ENCODE results near the gene FBXO3. TPM values are rescaled to one million over a fixed set of nuclear protein-coding genes. Genes with fewer than 3 reads are reported as not detected.
"Not testable (repeated sequence)": the region's sequence is repeated elsewhere in the genome, so short reads cannot be mapped to it uniquely, and the experiment has no call there.

FBXO3 gene
- total RNA-seq, 2 experiments from 2014 or later, result 10.1 to 13.2 TPM

- no peaks in the 10 kb centered on the region for H3K9me3 Mint-ChIP-seq
- peaks cover 14% of the 10 kb centered on the region for H3K36me3 Mint-ChIP-seq
- DNase-seq, result no peak
- peaks cover 4% of the 10 kb centered on the region for H3K27me3 Mint-ChIP-seq
- peaks cover 24% of the 10 kb centered on the region for H3K4me1 Mint-ChIP-seq
- no peak overlapping the region for H3K4me3 Mint-ChIP-seq
- no peak overlapping the region for H3K27ac Mint-ChIP-seq
Measured at GRCh38 chr11:33723238-33723881, 51.0 kb downstream of the FBXO3 start.

- Mint-ChIP-seq H3K9me3 (no peaks in the 10 kb centered on the region), H3K27ac (no peak overlapping the region), H3K4me1 (peaks cover 23% of the 10 kb centered on the region), H3K4me3 (no peak overlapping the region), H3K36me3 (peaks cover 11% of the 10 kb centered on the region), H3K27me3 (no peaks in the 10 kb centered on the region)
- peak; percentile 41 for DNase-seq
Measured at GRCh38 chr11:33722590-33723234, 51.6 kb downstream of the FBXO3 start.

DNA sequence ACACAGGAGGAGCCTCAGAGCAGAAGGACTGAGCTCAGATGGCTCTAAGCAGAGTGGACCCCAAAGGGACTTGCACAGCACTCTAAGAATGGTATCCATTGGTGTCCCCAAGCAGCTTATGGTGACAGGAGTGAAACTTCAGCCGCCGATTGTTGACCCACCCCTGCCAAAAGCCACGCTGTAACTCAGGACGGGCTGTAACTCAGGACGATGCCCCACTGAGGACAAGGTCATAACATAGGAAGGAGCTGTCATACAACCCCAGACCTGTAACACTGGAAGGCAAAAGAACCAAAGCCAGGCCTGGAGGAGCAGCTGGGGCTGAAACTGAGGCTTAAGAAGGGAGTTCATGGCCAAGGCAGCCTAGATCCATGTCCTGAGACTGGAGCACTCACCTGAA is 52.3 kb downstream of the FBXO3 start:
- Mint-ChIP-seq H3K27me3 (no peaks in the 10 kb centered on the region), H3K9me3 (no peaks in the 10 kb centered on the region), H3K4me1 (peaks cover 21% of the 10 kb centered on the region), H3K4me3 (no peak overlapping the region), H3K36me3 (peaks cover 11% of the 10 kb centered on the region), H3K27ac (no peak overlapping the region)
- no peak for DNase-seq

DNA sequence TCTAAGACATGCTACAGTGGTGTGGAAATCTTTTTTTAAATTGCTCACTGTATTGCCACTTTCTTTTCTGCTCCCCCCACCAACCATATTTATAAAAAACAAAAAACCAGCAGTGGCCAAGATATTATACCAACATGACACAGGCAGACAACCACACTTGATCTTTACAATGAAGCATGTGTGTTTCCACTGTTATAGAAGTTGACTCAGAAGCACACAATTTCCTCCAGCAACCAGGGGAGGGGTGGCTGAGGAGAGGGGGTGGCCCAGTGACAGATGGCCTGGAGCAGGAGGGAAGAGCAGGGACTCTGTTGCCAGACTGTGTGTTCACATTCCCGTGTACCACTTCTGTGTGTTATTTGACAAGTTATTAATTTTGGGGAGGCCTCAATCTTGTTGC is 52.9 kb downstream of the FBXO3 start:
- DNase-seq, result no peak
- H3K27ac Mint-ChIP-seq, result no peak overlapping the region
- H3K4me3 Mint-ChIP-seq, result no peak overlapping the region
- H3K27me3 Mint-ChIP-seq, result no peaks in the 10 kb centered on the region
- peaks cover 11% of the 10 kb centered on the region for H3K36me3 Mint-ChIP-seq
- peaks cover 21% of the 10 kb centered on the region for H3K4me1 Mint-ChIP-seq
- no peaks in the 10 kb centered on the region for H3K9me3 Mint-ChIP-seq

GRCh38 chr11:33719587-33719986 is 54.7 kb downstream of the FBXO3 start:
- no peak overlapping the region for H3K27ac Mint-ChIP-seq
- H3K9me3 Mint-ChIP-seq, result no peaks in the 10 kb centered on the region
- no peak overlapping the region for H3K4me3 Mint-ChIP-seq
- no peaks in the 10 kb centered on the region for H3K27me3 Mint-ChIP-seq
- DNase-seq, result no peak
- peaks cover 11% of the 10 kb centered on the region for H3K36me3 Mint-ChIP-seq
- H3K4me1 Mint-ChIP-seq, result peaks cover 16% of the 10 kb centered on the region

DNA sequence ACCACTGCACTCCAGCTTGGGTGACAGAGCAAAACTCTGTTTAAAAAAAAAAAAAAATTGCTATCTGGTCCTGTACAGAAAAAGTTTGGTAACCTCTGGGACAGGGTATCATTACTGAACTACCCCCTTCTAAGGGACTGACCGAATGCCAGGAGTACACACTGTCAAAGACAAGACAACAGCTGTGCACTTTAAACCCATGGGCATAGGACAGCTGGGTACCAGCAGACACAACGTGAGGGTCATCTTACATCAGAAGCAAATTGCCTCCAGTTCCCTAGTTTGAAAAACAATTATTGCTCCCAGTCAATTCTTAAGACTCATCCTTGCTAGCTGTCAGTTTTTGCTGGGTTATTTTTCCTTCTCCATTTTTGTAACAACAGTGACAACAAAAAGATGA is 55.9 kb downstream of the FBXO3 start:
- H3K9me3 Mint-ChIP-seq, result no peaks in the 10 kb centered on the region
- peaks cover 7% of the 10 kb centered on the region for H3K36me3 Mint-ChIP-seq
- H3K4me1 Mint-ChIP-seq, result peaks cover 11% of the 10 kb centered on the region
- H3K27ac Mint-ChIP-seq, result no peak overlapping the region
- no peak for DNase-seq
- H3K27me3 Mint-ChIP-seq, result no peaks in the 10 kb centered on the region
- H3K4me3 Mint-ChIP-seq, result no peak overlapping the region

GRCh38 chr11:33716243-33716642 is 58.1 kb downstream of the FBXO3 start:
- no peak overlapping the region for H3K27ac Mint-ChIP-seq
- peaks cover 10% of the 10 kb centered on the region for H3K36me3 Mint-ChIP-seq
- H3K9me3 Mint-ChIP-seq, result no peaks in the 10 kb centered on the region
- no peak for DNase-seq
- no peaks in the 10 kb centered on the region for H3K27me3 Mint-ChIP-seq
- no peak overlapping the region for H3K4me3 Mint-ChIP-seq
- no peaks in the 10 kb centered on the region for H3K4me1 Mint-ChIP-seq

DNA sequence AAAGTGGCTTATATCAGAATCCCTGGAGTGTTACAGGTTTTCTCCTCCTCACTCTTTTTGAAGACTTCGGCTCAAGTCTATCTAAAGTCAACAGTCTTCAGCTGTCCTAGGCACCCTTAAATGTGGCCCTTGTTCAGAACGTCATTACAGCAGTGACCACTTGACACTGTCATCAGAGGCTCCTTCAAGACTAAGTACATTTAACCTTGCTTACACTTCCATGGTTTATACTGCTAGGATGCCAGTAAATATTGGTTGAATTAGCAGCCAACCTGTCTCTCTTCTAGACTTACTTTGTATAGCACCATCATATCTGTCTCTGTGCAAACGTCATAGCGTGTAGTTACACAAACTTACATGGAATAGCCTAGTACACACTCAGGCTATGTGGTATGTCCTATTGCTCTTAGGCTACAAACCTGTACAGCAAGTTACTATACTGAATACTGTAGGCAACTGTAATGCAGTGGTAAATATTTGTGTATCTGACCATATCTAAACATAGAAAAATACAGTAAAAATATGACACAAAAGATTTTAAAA is 60.4 kb downstream of the FBXO3 start:
- H3K27me3 Mint-ChIP-seq, result no peaks in the 10 kb centered on the region
- peaks cover 9% of the 10 kb centered on the region for H3K36me3 Mint-ChIP-seq
- H3K9me3 Mint-ChIP-seq, result no peaks in the 10 kb centered on the region
- H3K27ac Mint-ChIP-seq, result no peak overlapping the region
- DNase-seq, result no peak
- H3K4me1 Mint-ChIP-seq, result no peaks in the 10 kb centered on the region
- H3K4me3 Mint-ChIP-seq, result no peak overlapping the region

DNA sequence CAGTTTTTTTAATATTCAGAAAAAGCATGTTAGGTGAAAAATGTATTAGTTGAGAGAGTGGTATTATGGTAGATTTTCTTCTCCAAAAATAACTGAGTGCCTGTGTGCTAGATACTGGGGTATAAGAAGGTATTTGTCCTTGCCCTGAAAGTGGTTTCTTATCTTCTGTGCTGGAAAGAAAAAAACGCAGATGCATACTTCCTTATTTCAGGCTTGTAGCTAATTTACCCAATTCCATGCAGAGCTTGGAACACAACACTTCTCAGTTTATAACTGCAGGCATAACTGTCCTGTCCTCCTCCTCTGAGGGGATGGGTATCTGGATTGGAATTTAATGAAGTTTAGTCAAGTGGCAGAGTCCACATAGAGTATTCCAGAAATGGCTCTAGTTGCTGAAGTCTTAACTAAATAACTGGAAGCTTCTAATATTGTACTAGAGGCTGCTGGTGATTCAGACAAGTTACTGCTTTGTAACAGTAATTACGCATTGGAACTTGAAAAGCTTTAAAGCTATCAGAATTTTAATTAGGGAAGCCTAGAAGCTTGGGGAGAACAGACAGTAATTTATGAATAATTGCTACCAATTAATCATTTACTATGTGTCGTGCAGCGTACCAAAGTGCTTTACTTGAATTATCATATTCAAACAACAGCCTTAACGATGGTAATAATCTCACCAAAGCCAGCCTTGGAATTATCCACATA is 61.0 kb downstream of the FBXO3 start:
- Mint-ChIP-seq H3K9me3 (no peaks in the 10 kb centered on the region), H3K27ac (no peak overlapping the region), H3K36me3 (peaks cover 11% of the 10 kb centered on the region), H3K4me3 (no peak overlapping the region), H3K27me3 (no peaks in the 10 kb centered on the region), H3K4me1 (no peaks in the 10 kb centered on the region)
- DNase-seq, result no peak

DNA sequence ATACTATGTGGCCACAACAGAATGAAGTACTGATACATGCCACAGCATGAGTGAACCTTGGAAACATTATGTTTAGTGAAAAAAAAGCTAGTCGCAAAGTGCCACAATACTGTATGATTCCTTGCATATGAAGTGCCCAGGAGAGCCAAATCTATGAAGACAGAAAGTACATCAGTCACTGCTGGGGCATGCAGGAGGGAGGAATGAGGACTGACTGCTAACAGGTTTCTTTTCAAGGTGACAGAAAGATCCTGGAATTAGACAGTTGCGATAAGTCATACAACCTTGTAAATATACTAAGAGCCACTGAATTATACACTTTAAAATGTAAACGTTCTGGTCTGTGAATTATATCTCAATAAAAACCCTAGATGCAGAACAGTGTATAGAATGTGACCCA is 61.9 kb downstream of the FBXO3 start:
- H3K27me3 Mint-ChIP-seq, result no peaks in the 10 kb centered on the region
- no peaks in the 10 kb centered on the region for H3K9me3 Mint-ChIP-seq
- H3K27ac Mint-ChIP-seq, result no peak overlapping the region
- peaks cover 11% of the 10 kb centered on the region for H3K36me3 Mint-ChIP-seq
- no peak for DNase-seq
- H3K4me3 Mint-ChIP-seq, result no peak overlapping the region
- no peaks in the 10 kb centered on the region for H3K4me1 Mint-ChIP-seq

- no peak for DNase-seq
- H3K4me3 Mint-ChIP-seq, result no peak overlapping the region
- H3K27me3 Mint-ChIP-seq, result no peaks in the 10 kb centered on the region
Measured at GRCh38 chr11:33709466-33709865, 64.9 kb downstream of the FBXO3 start.

GRCh38 chr11:33708985-33709384 is 65.3 kb downstream of the FBXO3 start:
- no peak overlapping the region for H3K27ac Mint-ChIP-seq
- DNase-seq, result no peak
- no peaks in the 10 kb centered on the region for H3K4me1 Mint-ChIP-seq
- peaks cover 11% of the 10 kb centered on the region for H3K36me3 Mint-ChIP-seq
- H3K27me3 Mint-ChIP-seq, result no peaks in the 10 kb centered on the region
- H3K4me3 Mint-ChIP-seq, result no peak overlapping the region
- H3K9me3 Mint-ChIP-seq, result no peaks in the 10 kb centered on the region

More at GRCh38 chr11:33709466-33709865, 64.9 kb downstream of the FBXO3 start:
- no peaks in the 10 kb centered on the region for H3K4me1 Mint-ChIP-seq
- no peaks in the 10 kb centered on the region for H3K9me3 Mint-ChIP-seq
- H3K27ac Mint-ChIP-seq, result no peak overlapping the region
- H3K36me3 Mint-ChIP-seq, result peaks cover 11% of the 10 kb centered on the region

GRCh38 chr11:33707831-33708230 is 66.5 kb downstream of the FBXO3 start:
- not testable (repeated sequence) for H3K4me3 Mint-ChIP-seq, H3K27ac Mint-ChIP-seq

DNA sequence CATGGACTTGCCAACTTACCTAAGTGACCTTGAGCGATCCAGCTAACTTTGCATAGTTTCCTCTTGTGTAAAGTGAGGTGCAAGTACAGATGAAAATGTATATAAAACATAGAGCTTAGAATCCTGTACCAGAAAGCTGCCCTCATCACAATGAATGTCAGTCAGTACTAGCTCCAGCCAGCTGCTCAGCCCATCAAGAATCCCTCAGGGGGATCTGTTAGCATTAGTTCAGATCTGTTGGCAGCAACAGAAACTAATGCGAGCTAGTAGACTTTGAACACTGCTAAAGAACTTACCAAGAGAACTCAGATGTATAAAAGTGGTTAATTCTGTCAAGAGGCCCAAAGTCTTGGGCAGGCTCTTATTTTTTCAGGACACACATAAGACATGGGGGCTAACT is 67.4 kb downstream of the FBXO3 start:
- no peaks in the 10 kb centered on the region for H3K27me3 Mint-ChIP-seq
- H3K9me3 Mint-ChIP-seq, result no peaks in the 10 kb centered on the region
- peaks cover 8% of the 10 kb centered on the region for H3K36me3 Mint-ChIP-seq
- H3K4me1 Mint-ChIP-seq, result no peaks in the 10 kb centered on the region
- no peak for DNase-seq
- H3K4me3 Mint-ChIP-seq, result no peak overlapping the region
- H3K27ac Mint-ChIP-seq, result no peak overlapping the region

More at GRCh38 chr11:33707831-33708230, 66.5 kb downstream of the FBXO3 start:
- H3K4me1 Mint-ChIP-seq, H3K27me3 Mint-ChIP-seq, DNase-seq, H3K9me3 Mint-ChIP-seq: not testable (repeated sequence)
- H3K36me3 Mint-ChIP-seq, result peaks cover 11% of the 10 kb centered on the region

GRCh38 chr11:33706546-33706945 is 67.8 kb downstream of the FBXO3 start:
- no peak for DNase-seq
- H3K4me1 Mint-ChIP-seq, result peaks cover 1% of the 10 kb centered on the region
- H3K4me3 Mint-ChIP-seq, result no peak overlapping the region
- no peaks in the 10 kb centered on the region for H3K9me3 Mint-ChIP-seq
- peaks cover 8% of the 10 kb centered on the region for H3K36me3 Mint-ChIP-seq
- H3K27ac Mint-ChIP-seq, result no peak overlapping the region
- H3K27me3 Mint-ChIP-seq, result no peaks in the 10 kb centered on the region

Data from activated naive CD8-positive, alpha-beta T cell treated with anti-CD3 and anti-CD28 coated beads for 36 hours (primary cell).